CD4-positive, alpha-beta memory T cell (primary cell): Measurements from ENCODE around the gene KCNQ2. TPM values are rescaled to one million over a fixed set of nuclear protein-coding genes. Genes with fewer than 3 reads are reported as not detected.

Source experiments
- CTCF ChIA-PET: fragments of 350-600 bp; sonication (Branson Sonifier 250); formaldehyde crosslinking; loops from one replicate; lab custom pipeline; 2021; ENCODE audit warnings: inconsistent platforms; ENCODE audit not compliant: partially characterized antibody; lab: Charles Lee
- POLR2A ChIA-PET: fragments of 350-600 bp; sonication (Branson Sonifier 250); formaldehyde crosslinking; loops from one replicate; lab custom pipeline; 2021; ENCODE audit not compliant: partially characterized antibody; lab: Charles Lee
- DNase-seq, 5 donors: peaks; one replicate each; pipeline versions ENCODE4 v3.0.0 to v3.0.0-alpha.2; 2020 to 2022; ENCODE audit warnings: mixed read lengths in 1 of 5
- H3K27ac ChIP-seq: one replicate; pipeline ENCODE4 v1.7.0; 2013; ENCODE audit warnings: low read depth, low read length
- H3K27me3 ChIP-seq: 2 replicates; pipeline ENCODE4 v1.7.0; 2013; ENCODE audit warnings: mild to moderate bottlenecking, low read length, moderate library complexity; ENCODE audit not compliant: insufficient read depth
- H3K36me3 ChIP-seq: 2 replicates; pipeline ENCODE4 v1.7.0; 2013; ENCODE audit warnings: mild to moderate bottlenecking, low read length, moderate library complexity; ENCODE audit not compliant: insufficient read depth
- H3K4me1 ChIP-seq: 2 replicates; pipeline ENCODE4 v1.7.0; 2013; ENCODE audit warnings: mild to moderate bottlenecking, low read length, moderate library complexity; ENCODE audit not compliant: insufficient read depth
- H3K4me3 ChIP-seq, 2 donors: one replicate each; pipeline ENCODE4 v1.7.0; 2013; ENCODE audit warnings: low read length in 2 of 2, mild to moderate bottlenecking in 1 of 2
- H3K9me3 ChIP-seq, 2 donors: one replicate each; pipeline ENCODE4 v1.7.0; 2013; ENCODE audit warnings: low read length in 2 of 2, control low read depth in 1 of 2; ENCODE audit not compliant: control insufficient read depth in 1 of 2
- H3K27ac Mint-ChIP-seq, 7 donors: one replicate each; pipeline ENCODE4 v1.8.0; 2020 to 2021; ENCODE audit warnings: mixed read lengths in 7 of 7, mild to moderate bottlenecking in 6 of 7, inconsistent platforms in 3 of 7, moderate library complexity in 3 of 7
- H3K27me3 Mint-ChIP-seq, 2 donors: one replicate each; pipeline ENCODE4 v1.8.0; 2020 to 2021; ENCODE audit warnings: mixed read lengths in 2 of 2
- H3K36me3 Mint-ChIP-seq, 2 donors: one replicate each; pipeline ENCODE4 v1.8.0; 2020 to 2021; ENCODE audit warnings: mixed read lengths in 2 of 2, inconsistent platforms in 1 of 2, mild to moderate bottlenecking in 1 of 2
- H3K4me1 Mint-ChIP-seq, 4 donors: one replicate each; pipeline ENCODE4 v1.8.0; 2020 to 2021; ENCODE audit warnings: mixed read lengths in 4 of 4, mild to moderate bottlenecking in 1 of 4
- H3K4me3 Mint-ChIP-seq, 8 donors: one replicate each; pipeline ENCODE4 v1.8.0; 2020 to 2021; ENCODE audit warnings: mixed read lengths in 8 of 8, mild to moderate bottlenecking in 7 of 8, moderate library complexity in 6 of 8, inconsistent platforms in 3 of 8
- H3K9me3 Mint-ChIP-seq, 8 donors: one replicate each; pipeline ENCODE4 v1.8.0; 2020 to 2021; ENCODE audit warnings: mixed read lengths in 8 of 8, mild to moderate bottlenecking in 5 of 8, inconsistent platforms in 3 of 8, moderate library complexity in 1 of 8
- intact Hi-C: fragments of 100-400 bp; cut with micrococcal nuclease; formaldehyde crosslinking; loops from one replicate; pipeline ENCODE4 v1.15.1; 2023
- polyA plus RNA-seq, 2 donors: library from polyadenylated mRNA; unstranded; fragments of 300-500 nt; fragmentation: Illumina TruSeq; gene quantifications; one replicate each; pipeline ENCODE4 v1.2.3, GENCODE V29; 2021
- total RNA-seq, 2 experiments: library from RNA; stranded (reverse); gene quantifications; one replicate each; pipeline ENCODE4 v1.2.3, GENCODE V29; 2021

KCNQ2 gene
- total and polyA plus RNA-seq, 4 experiments from 2014 or later = not detected

DNA sequence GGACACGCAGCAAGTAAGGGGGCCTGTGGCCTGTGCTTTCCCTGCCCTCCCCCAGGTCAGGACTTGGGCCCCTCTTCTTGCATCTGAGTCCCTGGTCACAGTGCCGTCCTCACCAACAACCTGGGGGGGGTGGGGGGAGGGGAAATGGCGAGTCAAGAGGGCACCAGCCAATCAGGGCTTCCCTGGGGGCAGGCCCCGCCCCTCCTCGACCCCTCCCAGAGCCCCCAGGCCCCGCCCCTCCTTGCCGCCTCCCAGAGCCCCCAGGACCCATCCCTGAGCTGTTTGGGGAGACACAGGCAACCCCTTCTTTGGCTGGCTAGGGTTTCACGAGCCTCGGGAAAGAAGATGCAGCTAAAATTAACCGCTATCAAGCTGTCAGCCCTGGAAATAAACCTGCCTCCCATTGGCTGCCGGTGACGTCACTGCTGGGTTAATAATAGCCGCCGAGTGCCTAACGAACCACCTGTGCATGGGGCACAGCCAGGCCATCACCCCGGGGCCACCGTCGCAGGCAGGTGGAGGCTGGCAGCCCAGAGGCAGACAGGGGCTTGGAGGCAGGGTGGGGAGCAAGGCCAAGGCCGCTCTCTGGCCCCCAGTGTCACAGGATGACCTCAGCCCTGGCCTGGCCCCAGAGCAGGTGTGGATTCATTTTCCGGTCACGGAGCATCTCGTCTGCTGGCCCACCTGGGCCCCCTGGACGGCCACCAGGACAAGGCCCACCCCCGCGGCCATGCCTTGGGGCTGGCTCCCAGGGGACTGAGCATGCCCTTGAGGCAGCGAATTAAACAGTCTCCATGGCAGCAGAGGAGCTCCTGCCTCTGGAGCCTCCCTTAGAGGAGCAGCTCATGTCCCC lies 29.6 kb upstream of the KCNQ2 start:
- peaks cover 9% of the 10 kb centered on the region for H3K4me1 ChIP-seq
- H3K36me3 Mint-ChIP-seq = peaks cover 2 to 6% of the 10 kb centered on the region in 2 donors
- H3K27me3 ChIP-seq = peaks cover 7% of the 10 kb centered on the region
- no peaks in the 10 kb centered on the region for H3K9me3 ChIP-seq
- DNase-seq = no peak
- no peak overlapping the region for H3K27ac ChIP-seq
- CTCF ChIA-PET = interaction anchor here (1.4 kb wide), 1 partner anchor 19 kb away, joined by 3 read pairs; the partner anchor contains the start of gene PPDPF
- intact Hi-C loops = no loop called here
- H3K27me3 Mint-ChIP-seq = peaks cover 7 to 8% of the 10 kb centered on the region in 2 donors
- H3K27ac Mint-ChIP-seq = no peak overlapping the region
- H3K4me3 Mint-ChIP-seq = no peak overlapping the region
- POLR2A ChIA-PET = no interaction called here
- H3K36me3 ChIP-seq = no peaks in the 10 kb centered on the region
- no peak overlapping the region for H3K4me3 ChIP-seq
- peaks cover 0 to under 1% (median 0%) of the 10 kb centered on the region in 4 donors for H3K4me1 Mint-ChIP-seq
- H3K9me3 Mint-ChIP-seq = peaks cover 0 to 22% (median 11%) of the 10 kb centered on the region in 8 donors

DNA sequence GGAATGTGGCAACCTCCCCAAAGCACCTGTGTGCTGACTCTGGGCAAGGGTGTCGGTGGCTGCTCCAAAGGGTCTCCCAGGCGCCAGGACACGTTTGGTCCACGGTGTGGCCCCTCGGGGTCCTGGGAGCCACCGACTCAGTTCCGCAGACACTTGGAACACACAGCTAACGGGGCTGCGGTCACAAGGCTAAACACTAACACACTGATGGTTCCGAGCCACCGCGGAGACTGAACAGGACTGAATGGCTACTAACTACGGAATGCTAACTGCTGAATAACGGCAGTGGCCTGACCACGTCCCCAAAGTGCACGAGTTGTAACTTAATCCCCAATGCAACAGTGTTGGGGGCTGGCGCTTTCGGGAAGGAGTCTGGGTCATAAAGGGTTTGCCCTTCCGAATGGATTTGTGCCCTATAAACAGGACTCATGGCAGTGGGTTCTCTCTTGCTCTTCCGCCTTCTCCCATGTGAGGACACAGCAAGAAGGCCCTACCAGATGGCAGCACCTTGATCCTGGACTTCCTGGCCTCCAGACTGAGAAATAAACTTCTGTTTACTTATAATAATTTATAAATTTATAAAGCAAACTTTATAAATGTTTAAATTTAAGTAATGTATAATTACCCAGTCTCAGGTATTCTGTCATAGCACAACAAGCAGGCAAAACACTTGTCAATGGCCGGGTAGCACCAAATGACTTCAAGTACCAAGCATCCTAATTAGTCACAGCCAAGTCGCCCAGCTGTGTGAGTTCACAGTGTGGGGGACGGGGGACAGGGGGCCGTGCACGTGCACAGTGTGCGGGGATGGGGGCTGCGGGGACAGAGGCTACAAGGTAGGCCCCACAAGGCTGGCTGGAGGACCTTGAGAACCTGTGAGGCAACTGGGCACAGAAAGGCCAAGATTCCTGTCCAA lies 28.7 kb upstream of the KCNQ2 start:
- Histone ChIP-seq H3K4me3 (no peak overlapping the region), H3K4me1 (peaks cover 15% of the 10 kb centered on the region), H3K27ac (no peak overlapping the region), H3K36me3 (no peaks in the 10 kb centered on the region), H3K27me3 (peaks cover 12% of the 10 kb centered on the region), H3K9me3 (no peaks in the 10 kb centered on the region)
- peak overlapping the region in 3 of 8 donors; percentile 12 to 61 (median 20) for H3K4me3 Mint-ChIP-seq
- ChIA-PET CTCF (interaction anchor here (1.4 kb wide), 1 partner anchor 20 kb away, joined by 3 read pairs; the partner anchor contains the start of gene PPDPF), POLR2A (no interaction called here)
- intact Hi-C loops = no loop called here
- peaks cover 0 to 22% (median 11%) of the 10 kb centered on the region in 8 donors for H3K9me3 Mint-ChIP-seq
- peaks cover 9% of the 10 kb centered on the region in 2 donors for H3K27me3 Mint-ChIP-seq
- no peak for DNase-seq
- H3K4me1 Mint-ChIP-seq = peaks cover 1 to 5% (median 2%) of the 10 kb centered on the region in 4 donors
- H3K36me3 Mint-ChIP-seq = peaks cover 2 to 6% of the 10 kb centered on the region in 2 donors
- H3K27ac Mint-ChIP-seq = no peak overlapping the region

DNA sequence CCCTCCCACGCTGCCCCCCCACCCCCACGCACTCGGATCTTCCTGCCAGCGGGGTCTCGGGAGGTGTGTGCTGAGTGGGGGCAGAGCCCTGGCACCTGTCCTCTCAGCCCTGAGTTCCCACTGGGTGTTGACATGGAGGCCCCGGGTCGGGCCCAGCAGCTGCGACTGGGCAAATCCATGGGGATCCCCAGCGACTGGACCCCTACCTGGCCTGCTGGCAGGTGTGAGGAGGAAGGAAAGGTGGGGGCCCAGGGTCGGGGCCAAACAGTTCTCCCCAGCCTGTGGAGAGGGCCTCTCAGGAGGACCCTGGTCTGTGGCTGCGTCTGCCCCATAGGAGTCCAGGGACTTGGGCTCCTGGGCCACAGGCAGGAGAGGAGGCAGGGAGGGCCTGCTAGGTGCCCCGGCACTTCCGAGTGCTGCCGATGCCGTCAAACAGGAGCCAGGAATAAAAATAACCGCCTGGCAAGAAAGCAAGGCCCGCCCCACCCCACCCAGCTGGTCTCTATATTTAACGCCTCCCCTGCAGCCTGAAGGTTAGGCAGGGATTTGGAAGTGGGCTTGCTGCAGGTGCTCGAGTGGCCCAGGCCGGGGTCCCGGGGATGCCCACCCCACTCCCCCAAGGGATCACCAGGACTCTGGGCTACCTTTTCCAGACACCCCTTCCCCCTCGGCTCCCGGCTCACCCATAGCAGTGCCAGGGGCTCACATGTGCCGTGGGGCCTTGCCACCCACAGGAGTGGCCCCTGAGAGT lies 27.9 kb upstream of the KCNQ2 start:
- H3K4me3 Mint-ChIP-seq = peak overlapping the region in 2 of 8 donors; percentile 20 to 23

DNA sequence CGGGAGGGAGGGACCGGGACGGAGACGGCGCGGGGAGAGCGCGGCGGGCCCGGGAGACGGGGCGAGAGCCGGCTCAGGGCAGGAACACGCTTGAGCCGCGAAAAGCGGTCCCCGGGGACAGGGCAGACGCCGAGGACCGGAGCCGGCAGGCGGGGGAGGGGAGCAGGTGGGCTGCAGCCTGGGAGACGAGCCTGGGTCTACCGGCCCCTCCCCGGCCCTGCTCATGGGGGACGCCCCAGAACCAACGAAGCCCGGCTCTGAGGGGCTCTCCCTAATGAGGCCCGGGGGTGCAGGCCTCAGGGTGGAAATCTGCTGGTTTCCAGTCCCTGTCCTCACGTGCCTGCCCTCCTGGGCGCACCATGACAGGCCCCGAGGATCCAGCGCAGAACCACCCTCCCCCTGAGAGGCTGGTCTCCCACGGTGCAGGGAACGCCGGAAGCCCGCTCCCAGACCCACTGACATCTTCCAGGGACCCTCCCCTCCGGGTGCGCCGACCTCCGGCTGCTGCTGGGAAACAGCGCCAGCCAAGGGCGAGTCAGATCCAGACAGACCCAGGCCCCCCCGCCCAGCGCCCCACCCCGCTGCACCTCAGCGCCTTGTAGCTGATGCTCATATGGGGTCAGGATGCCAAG lies 27.0 kb upstream of the KCNQ2 start:
- Histone ChIP-seq H3K27ac (no peak overlapping the region), H3K27me3 (peaks cover 12% of the 10 kb centered on the region), H3K36me3 (no peaks in the 10 kb centered on the region), H3K4me3 (no peak overlapping the region), H3K9me3 (no peaks in the 10 kb centered on the region), H3K4me1 (peaks cover 18% of the 10 kb centered on the region)
- ChIA-PET CTCF (no interaction called here), POLR2A (no interaction called here)
- no peak overlapping the region for H3K4me3 Mint-ChIP-seq
- DNase-seq = no peak
- H3K27me3 Mint-ChIP-seq = peaks cover 7 to 10% of the 10 kb centered on the region in 2 donors
- H3K9me3 Mint-ChIP-seq = peaks cover 0 to 10% (median 4%) of the 10 kb centered on the region in 8 donors
- intact Hi-C loops = loop anchor here (5.0 kb wide), 1 partner anchor 702 kb away; the partner anchor contains the start of gene MRGBP
- peaks cover 0 to 3% of the 10 kb centered on the region in 2 donors for H3K36me3 Mint-ChIP-seq
- no peak overlapping the region for H3K27ac Mint-ChIP-seq
- H3K4me1 Mint-ChIP-seq = peaks cover 1 to 8% (median 3%) of the 10 kb centered on the region in 4 donors

More for the DNA sequence above, 27.9 kb upstream of the KCNQ2 start:
- CTCF ChIA-PET = no interaction called here
- Mint-ChIP-seq H3K9me3 (peaks cover 0 to 18% (median 11%) of the 10 kb centered on the region in 8 donors), H3K27ac (no peak overlapping the region), H3K4me1 (peaks cover 1 to 8% (median 3%) of the 10 kb centered on the region in 4 donors), H3K36me3 (peaks cover 2 to 6% of the 10 kb centered on the region in 2 donors), H3K27me3 (peaks cover 9 to 10% of the 10 kb centered on the region in 2 donors)
- POLR2A ChIA-PET = no interaction called here
- peaks cover 12% of the 10 kb centered on the region for H3K27me3 ChIP-seq
- H3K4me3 ChIP-seq = no peak overlapping the region
- peaks cover 18% of the 10 kb centered on the region for H3K4me1 ChIP-seq
- no peak overlapping the region for H3K27ac ChIP-seq
- intact Hi-C loops = no loop called here
- no peaks in the 10 kb centered on the region for H3K9me3 ChIP-seq
- H3K36me3 ChIP-seq = no peaks in the 10 kb centered on the region
- no peak for DNase-seq

DNA sequence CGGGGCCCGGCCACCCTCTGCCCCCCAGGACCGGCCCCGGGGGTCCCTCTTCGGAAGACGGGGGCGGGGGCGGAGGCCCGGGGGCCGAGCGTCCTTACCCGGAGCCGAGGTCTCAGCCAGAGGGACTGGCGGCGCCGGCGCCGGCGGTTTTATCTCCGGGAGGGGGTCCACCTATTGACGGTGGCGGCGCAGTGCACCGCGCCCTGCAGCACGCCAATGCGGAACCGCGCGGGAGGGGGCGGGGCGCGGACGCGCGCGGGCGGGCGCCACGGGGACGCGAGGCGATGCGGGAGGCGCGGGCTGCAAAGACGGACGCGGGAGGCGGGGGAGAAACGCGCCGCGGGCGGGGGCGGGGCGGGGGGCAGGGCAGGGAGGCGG lies 26.5 kb upstream of the KCNQ2 start, which contains the start of gene EEF1A2:
EEF1A2 (minus strand) TSS at position 124 of the 378 bp plus-strand sequence. CDS start 1,320 bp downstream, outside the sequence.
- Histone ChIP-seq H3K27ac (no peak within 1 kb of the TSS), H3K9me3 (no peaks in the 10 kb centered on the region), H3K4me3 (no peak within 1 kb of the TSS), H3K4me1 (peaks cover 18% of the 10 kb centered on the region), H3K27me3 (peaks cover 12% of the 10 kb centered on the region), H3K36me3 (no peaks in the 10 kb centered on the region)
- peak; percentile 53 to 59 (median 57) for DNase-seq
- H3K4me3 Mint-ChIP-seq = peak within 1 kb of the TSS in 2 of 8 donors; percentile 8 to 15
- intact Hi-C loops = loop anchor here (5.0 kb wide), 1 partner anchor 702 kb away; the partner anchor contains the start of gene MRGBP
- H3K4me1 Mint-ChIP-seq = peaks cover 1 to 8% (median 3%) of the 10 kb centered on the region in 4 donors
- CTCF ChIA-PET = no interaction called here
- POLR2A ChIA-PET = no interaction called here
- no peaks in the 10 kb centered on the region for H3K36me3 Mint-ChIP-seq
- peaks cover 0 to 5% (median 1%) of the 10 kb centered on the region in 8 donors for H3K9me3 Mint-ChIP-seq
- peaks cover 7% of the 10 kb centered on the region in 2 donors for H3K27me3 Mint-ChIP-seq
- H3K27ac Mint-ChIP-seq = no peak within 1 kb of the TSS
